D721Med (cell line): ENCODE measurements around the gene RNASE2.
"Not testable (repeated sequence)": the region's sequence is repeated elsewhere in the genome, so short reads cannot be mapped to it uniquely, and the experiment has no call there.

ENCODE experiments used
- DNase-seq: peaks from one replicate; pipeline ENCODE4 v3.0.0; 2011; ENCODE audit warnings: low spot score; ENCODE audit not compliant: insufficient read length
- FAIRE-seq: peaks from 2 replicates; lab custom pipeline; 2011; peaks lifted over from hg19 to GRCh38; lab: Jason Lieb, UNC
- CTCF ChIP-seq: IDR thresholded peaks from 2 replicates; pipeline ENCODE4 v1.5.1; 2012; ENCODE audit warnings: mild to moderate bottlenecking, control low read depth; ENCODE audit not compliant: insufficient read depth; ENCODE audit errors: missing control alignments

The RNASE2 gene

GRCh38 chr14:20956376-20956976, 1.2 kb downstream of the RNASE2 start:
- no peak for FAIRE-seq
- no peak for TF ChIP-seq CTCF
- DNase-seq: no peak

GRCh38 chr14:20958946-20959345, 3.7 kb downstream of the RNASE2 start:
- FAIRE-seq: not testable (repeated sequence)

GRCh38 chr14:20969336-20969735, 14.0 kb downstream of the RNASE2 start:
- no peak for TF ChIP-seq CTCF
- DNase-seq (no peak), FAIRE-seq (no peak)

More at GRCh38 chr14:20958946-20959345, 3.7 kb downstream of the RNASE2 start:
- not testable (repeated sequence) for DNase-seq

- DNase-seq (no peak), FAIRE-seq (no peak)
- no peak for TF ChIP-seq CTCF
These were observed 15.3 kb downstream of the RNASE2 start for GRCh38 chr14:20970647-20970982.

GRCh38 chr14:20970983-20971704, 15.9 kb downstream of the RNASE2 start:
- no peak for FAIRE-seq
- DNase-seq: peak; percentile 61
- peak; percentile 84 for TF ChIP-seq CTCF

GRCh38 chr14:20971705-20972021, 16.4 kb downstream of the RNASE2 start:
- no peak for FAIRE-seq
- no peak for DNase-seq
- TF ChIP-seq CTCF: no peak

GRCh38 chr14:20973501-20973900, 18.2 kb downstream of the RNASE2 start:
- no peak for TF ChIP-seq CTCF
- FAIRE-seq (no peak), DNase-seq (no peak)
